Activated T-cell treated with anti-CD3 and anti-CD28 coated beads for 1 hour (primary cell): ENCODE measurements around the gene GSTP1.
"Not testable (repeated sequence)": the region's sequence is repeated elsewhere in the genome, so short reads cannot be mapped to it uniquely, and the experiment has no call there.

Source experiments
- DNase-seq: peaks from one replicate; pipeline ENCODE4 v3.0.0-alpha.2; 2020; ENCODE audit warnings: low read depth

The GSTP1 gene

DNA sequence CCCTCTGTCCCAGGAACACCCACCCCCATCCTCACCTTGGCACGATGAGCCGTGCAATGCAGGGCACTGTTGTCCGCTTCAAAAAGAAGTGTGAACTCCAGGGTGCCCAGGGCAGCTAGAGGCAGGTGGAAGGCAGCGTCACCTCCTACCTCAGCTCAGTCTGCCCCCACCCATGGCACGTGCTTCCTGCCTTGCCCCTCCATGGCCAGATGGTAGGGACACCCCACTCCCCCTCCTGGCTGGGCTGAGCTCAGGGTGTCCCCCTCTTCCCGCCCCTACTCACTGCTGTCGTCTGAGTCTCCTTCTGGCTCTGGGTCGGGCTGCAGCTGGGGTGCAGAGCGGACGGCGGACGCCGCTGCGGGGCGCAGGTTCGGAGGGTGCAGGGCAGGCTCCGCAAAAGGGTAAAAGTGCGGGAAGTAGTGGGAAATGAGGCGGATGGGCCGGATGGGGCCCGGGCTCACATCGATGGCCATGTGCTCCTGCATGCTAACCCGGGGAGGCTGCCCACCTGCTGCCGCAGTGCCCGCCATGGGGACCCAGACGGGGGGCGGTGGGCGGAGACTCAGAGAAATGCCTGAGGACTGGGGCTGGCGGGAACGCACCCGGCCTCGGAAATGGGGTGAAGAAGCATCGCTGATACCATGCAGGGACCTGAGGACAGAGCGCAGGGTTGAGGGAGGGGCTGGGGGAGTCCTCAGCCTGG is 32.3 kb downstream of the GSTP1 start:
- DNase-seq: no peak

GRCh38 chr11:67616431-67617242 is 33.0 kb downstream of the GSTP1 start:
- DNase-seq: no peak

DNA sequence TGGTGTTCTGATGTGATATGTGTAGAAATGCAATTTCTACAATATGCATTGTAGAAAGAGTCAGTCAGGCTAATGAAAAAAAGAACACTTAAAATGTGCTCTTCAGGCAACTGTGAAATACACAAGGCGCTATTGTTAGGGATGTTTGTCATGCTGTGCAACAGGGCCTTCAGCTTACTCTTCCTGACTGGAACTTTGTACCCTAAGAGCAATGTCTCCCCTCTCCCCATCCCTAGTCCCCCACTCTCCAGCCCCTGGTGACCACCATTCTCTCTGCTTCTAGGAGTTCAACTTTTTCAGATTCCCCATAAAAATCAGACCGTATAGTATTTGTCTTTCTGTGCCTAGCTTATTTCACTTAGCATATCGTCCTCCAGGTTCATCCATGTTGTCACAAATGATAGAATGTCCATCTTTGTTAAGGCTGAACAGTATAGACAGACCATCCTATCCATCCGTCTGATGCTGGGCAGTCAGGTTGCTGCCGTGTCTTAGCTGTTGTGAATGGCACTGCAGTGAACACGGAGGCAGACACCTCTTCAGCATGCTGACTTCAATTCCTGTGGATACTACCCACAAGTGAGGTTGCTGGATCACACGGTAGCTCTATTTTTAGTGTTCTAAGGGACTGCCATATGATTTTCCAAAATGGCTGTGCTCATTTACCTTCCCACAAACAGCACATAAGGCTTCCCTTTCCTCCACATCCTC is 33.8 kb downstream of the GSTP1 start:
- DNase-seq: no peak

DNA sequence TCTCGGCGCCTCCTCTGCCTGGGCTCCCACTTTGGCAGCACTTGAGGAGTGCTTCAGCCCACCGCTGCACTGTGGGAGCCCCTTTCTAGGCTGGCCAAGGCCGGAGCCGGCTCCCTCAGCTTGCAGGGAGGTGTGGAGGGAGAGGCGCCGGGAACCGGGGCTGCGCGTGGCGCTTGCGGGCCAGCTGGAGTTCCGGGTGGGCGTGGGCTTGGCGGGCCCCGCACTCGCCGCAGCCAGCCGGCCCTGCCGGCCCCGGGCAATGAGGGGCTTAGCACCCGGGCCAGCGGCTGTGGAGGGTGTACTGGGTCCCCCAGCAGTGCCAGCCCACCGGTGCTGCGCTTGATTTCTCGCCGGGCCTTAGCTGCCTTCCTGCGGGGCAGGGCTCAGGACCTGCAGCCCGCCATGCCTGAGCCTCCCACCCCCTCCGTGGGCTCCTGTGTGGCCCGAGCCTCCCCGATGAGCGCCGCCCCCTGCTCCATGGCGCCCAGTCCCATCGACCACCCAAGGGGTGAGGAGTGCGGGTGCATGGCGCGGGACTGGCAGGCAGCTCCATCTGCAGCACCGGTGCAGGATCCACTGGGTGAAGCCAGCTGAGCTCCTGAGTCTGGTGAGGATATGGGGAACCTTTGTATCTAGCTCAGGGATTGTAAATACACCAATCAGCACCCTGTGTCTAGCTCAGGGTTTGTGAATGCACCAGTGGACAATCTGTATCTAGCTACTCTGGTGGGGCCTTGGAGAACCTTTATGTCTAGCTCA is 35.5 kb downstream of the GSTP1 start:
- not testable (repeated sequence) for DNase-seq

GRCh38 chr11:67619683-67620618 is 36.3 kb downstream of the GSTP1 start:
- DNase-seq: not testable (repeated sequence)

GRCh38 chr11:67620621-67621020 is 37.0 kb downstream of the GSTP1 start:
- not testable (repeated sequence) for DNase-seq

- not testable (repeated sequence) for DNase-seq
These were observed 38.3 kb downstream of the GSTP1 start for GRCh38 chr11:67621928-67622327.

- DNase-seq: not testable (repeated sequence)
These were observed 39.3 kb downstream of the GSTP1 start for GRCh38 chr11:67622905-67623304.

- not testable (repeated sequence) for DNase-seq
These were observed 40.2 kb downstream of the GSTP1 start for GRCh38 chr11:67623795-67624194.

DNA sequence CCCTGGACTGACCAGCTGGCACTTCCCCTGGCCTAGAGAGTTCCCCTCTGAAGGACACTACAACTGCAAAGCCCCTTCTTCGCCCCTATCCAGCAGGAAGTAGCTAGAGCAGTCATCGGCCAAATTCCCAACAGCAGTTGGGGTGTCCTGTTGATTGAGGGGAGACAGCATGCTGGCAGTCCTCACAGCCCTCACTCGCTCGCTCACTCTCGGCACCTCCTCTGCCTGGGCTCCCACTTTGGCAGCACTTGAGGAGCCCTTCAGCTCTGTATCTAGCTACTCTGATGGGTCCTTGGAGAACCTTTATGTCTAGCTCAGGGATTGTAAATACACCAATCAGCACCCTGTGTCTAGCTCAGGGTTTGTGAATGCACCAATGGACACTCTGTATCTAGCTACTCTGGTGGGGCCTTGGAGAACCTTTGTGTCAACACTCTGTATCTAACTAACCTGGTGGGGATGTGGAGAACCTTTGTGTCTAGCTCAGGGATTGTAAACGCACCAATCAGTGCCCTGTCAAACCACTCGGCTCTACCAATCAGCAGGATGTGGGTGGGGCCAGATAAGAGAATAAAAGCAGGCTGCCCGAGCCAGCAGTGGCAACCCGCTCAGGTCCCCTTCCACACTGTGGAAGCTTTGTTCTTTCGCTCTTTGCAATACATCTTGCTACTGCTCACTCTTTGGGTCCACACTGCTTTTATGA is 42.7 kb downstream of the GSTP1 start:
- not testable (repeated sequence) for DNase-seq

DNA sequence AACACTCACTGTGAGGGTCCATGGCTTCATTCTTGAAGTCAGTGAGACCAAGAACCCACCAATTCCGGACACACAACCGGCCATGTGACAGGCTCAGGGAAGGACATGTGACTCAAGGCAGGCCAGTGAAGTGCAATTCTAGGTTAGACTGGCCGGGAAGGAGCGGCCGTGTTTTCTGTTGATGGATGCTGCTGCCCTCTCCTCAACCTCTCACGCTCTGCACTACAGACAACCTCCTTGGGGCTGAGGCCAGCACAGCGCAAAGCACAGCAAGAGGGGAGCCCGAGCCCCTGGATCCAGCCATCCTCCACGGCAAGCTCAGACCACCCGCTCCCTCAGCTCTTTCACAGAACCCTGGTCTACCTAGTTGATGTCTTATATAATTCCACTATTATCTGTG is 43.4 kb downstream of the GSTP1 start:
- DNase-seq: no peak

DNA sequence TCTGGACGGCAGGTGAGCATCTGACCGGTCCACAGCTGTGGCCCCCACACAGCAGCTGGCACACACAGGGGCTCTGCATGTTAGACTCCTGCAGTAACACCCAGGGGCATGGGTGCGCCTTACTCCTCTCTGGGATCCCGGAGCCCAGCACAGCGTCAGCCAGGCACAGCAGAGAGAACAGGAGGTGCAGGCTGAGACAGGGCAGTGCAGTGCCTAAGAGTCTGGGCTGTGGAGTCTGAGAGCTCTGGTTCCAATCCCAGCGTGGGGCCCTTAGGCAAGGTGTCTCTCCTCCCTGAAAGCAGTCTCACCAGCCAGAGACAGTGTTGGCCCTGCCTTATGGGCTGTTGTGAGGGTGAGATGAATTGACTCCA is 43.8 kb downstream of the GSTP1 start:
- no peak for DNase-seq

DNA sequence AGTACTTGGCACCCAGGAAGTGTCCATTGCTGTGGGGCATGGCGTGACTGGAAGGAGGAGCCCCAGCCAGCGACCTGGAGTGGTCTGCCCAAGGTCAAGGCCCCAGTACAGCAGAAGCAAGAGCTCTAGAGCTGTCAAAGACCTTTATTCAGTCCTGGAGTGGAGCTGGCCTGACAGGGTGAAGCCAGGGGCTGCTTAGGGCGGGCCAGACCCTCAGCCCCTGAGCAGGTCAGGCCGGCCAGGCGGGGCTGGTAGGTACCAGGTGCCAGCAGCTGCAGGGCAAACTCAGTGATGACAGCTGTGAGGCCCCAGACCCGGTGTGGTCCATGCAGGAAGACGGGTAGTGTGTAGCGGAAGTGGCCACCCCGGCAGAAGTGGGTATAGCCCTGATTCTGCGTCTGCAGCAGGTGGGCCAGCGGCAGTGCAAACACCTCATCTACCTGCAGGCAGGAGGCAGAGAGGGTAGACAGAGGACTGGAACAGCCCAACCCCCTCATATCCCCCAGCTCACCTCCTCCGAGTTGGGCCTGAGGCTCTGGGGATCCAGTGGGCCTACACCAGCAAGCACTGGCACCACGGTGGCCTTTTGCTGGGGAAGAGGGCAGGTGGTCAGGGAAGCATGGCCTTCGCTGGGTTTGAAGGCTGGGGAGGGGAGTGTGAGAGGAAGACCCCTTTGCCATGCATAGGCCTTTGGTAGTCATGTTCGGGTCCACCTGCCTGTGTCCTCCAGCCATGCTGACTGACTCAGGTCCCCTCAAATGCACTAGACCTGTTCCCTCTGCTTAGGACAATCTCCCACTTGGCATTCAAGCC is 44.4 kb downstream of the GSTP1 start:
- DNase-seq: no peak

DNA sequence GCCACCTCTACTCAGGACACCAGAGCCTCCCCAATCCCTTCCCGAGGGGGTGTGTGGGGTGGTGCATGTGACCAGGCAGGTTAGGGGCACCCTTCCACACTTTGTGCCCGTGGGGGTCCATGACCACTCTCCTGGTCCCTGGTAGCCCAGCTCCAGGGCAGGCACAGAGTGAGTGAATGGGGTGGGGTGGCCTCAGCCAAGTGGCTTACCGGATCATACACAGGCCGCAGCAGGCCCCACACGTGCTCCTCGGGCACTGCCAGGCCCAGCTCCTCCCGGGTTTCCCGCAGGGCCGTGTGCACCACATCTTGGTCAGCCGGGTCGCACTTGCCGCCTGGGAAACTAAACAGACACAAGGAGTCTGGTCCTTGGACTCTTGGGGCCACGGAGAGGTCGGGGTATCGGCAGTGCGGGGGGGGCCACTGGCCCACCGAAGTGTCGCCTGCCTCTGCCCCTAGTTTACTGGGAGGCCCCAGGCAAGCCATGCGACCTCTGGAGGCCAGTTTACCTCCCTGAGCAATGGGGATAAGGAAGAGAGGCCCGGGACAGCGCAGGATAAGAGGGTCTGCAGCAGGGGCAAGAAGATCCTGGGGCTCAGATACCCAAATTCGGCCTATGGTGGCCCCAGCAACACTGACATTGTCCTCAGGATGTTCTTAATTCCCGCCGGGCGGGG is 45.2 kb downstream of the GSTP1 start:
- no peak for DNase-seq

- DNase-seq: peak; percentile 98
These were observed 46.0 kb downstream of the GSTP1 start, which contains the start of gene NUDT8 for GRCh38 chr11:67629386-67630227. TSS of gene NUDT8 (minus strand) at chr11:67629937. CDS start at chr11:67629911, 26 bp downstream.

DNA sequence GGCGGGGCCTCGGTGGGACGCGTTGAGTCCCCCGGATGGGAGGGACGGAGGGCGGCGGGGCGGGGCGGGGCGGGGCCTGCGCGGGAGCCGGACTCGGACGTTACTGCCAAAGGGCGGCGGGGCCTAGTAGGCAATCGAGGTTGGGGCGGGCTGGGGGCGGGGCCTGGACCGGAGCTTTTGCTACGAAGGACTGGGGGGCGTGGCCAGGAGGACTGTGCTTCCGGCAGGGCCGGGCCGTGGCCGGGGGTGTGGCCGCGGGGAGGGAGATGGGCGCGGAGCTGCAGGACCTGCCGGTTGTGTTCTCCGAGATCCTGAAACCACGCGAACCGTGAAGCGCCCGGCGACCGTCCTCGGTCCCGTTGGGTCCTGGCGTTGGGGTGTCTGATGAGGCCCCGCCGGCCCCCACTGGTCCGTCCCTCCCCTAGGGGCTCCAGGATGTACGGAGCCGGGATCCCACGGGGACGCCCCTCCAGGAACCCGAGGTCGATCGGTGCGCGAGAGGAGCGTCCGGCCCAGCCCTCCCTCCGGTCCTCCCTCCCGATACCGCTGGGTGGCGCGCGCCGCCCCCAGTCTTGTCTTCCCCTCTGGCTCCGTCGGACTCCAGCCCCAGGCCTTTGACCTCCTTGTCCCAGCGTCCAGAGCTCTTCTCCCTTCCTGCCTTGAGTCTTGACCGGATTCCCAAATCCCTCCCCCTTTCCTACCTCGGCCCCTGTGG is 46.8 kb downstream of the GSTP1 start:
- peak; percentile 37 for DNase-seq

DNA sequence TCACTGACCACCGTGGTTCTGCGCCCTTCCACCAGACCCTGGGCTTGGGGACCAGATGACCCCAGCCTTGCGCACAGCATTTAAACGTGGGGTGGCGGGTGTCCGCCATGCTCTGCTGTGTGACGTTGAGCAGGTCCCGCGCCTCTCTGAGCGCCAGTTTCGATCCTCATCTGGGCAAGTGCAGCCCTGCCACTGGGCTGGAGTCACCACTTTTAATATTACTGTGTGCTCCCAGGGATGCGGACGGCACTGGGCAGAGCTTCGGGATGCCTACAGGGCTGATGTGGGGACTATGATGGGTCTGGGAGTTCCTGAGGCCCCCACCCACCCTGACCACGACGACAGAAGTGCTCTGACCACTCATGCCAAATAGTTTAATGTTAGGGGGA is 47.3 kb downstream of the GSTP1 start:
- DNase-seq: no peak
